IMR-90 (cell line): Measurements from ENCODE around the gene ZNF385C. TPM values are rescaled to one million over a fixed set of nuclear protein-coding genes. Genes with fewer than 3 reads are reported as not detected.
A peak's percentile ranks its signal among the peaks of the same experiment; 100 is the strongest.

Experiments
- ATAC-seq: fragments of 200-7000 bp; cut with Tn5 transposase; 2 replicates; pipeline ENCODE4 v1.9.1; 2020; ENCODE audit warnings: low read depth, mild to moderate bottlenecking, moderate library complexity
- BruUV-seq: library from RNA; stranded (reverse); fragments of 400-500 nt; replicated peaks from 2 replicates; lab custom pipeline; 2021; lab: Mats Ljungman, UMichigan
- CTCF ChIA-PET: fragments of 300-600 bp; formaldehyde crosslinking; extraction: SDS; loops from one replicate; lab custom pipeline; 2021; ENCODE audit warnings: antibody characterized with exemption; lab: Yijun Ruan, JAX
- POLR2A ChIA-PET: fragments of 300-600 bp; sonication (Branson Sonifier 250); formaldehyde crosslinking; loops from one replicate; lab custom pipeline; 2022; ENCODE audit warnings: antibody characterized with exemption; ENCODE audit not compliant: unreplicated experiment; lab: Charles Lee
- DNase-seq: peaks from one replicate; pipeline ENCODE4 v3.0.0; 2013
- H2AFZ ChIP-seq: replicated peaks from 2 replicates; pipeline ENCODE3; 2013; ENCODE audit warnings: low read length, mild to moderate bottlenecking; ENCODE audit not compliant: poor library complexity
- H2AK5ac ChIP-seq: 2 replicates; pipeline ENCODE4 v1.6.1; 2013; ENCODE audit warnings: low read depth, low read length, inconsistent platforms
- H2AK9ac ChIP-seq: replicated peaks from 2 replicates; pipeline ENCODE3; 2013; ENCODE audit warnings: mild to moderate bottlenecking, low read depth, low read length, moderate library complexity; ENCODE audit not compliant: poor library complexity
- H2BK120ac ChIP-seq: 2 replicates; pipeline ENCODE4 v1.6.1; 2013; ENCODE audit warnings: low read depth, low read length, inconsistent platforms
- H2BK15ac ChIP-seq: 3 replicates; pipeline ENCODE4 v1.6.1; 2013; ENCODE audit warnings: low read depth, low read length, inconsistent platforms
- H2BK20ac ChIP-seq: 2 replicates; pipeline ENCODE4 v1.6.1; 2013; ENCODE audit warnings: low read depth, mild to moderate bottlenecking, inconsistent platforms, low read length, moderate library complexity
- H2BK5ac ChIP-seq: 2 replicates; pipeline ENCODE4 v1.6.1; 2013; ENCODE audit warnings: mild to moderate bottlenecking, low read depth, low read length, inconsistent platforms; ENCODE audit not compliant: poor library complexity, severe bottlenecking
- H3K14ac ChIP-seq: replicated peaks from 2 replicates; pipeline ENCODE4 v1.6.1; 2013; ENCODE audit warnings: low read depth, low read length, inconsistent platforms
- H3K18ac ChIP-seq: 2 replicates; pipeline ENCODE4 v1.6.1; 2013; ENCODE audit warnings: low read depth, low read length, control low read depth
- H3K23ac ChIP-seq: 2 replicates; pipeline ENCODE4 v1.6.1; 2013; ENCODE audit warnings: low read depth, low read length, inconsistent platforms
- H3K27ac ChIP-seq: 2 replicates; pipeline ENCODE4 v1.5.1; 2013; ENCODE audit warnings: mild to moderate bottlenecking, control low read depth, low read length; ENCODE audit not compliant: insufficient read depth
- H3K27me3 ChIP-seq: 2 replicates; pipeline ENCODE4 v1.6.1; 2013; ENCODE audit warnings: low read length; ENCODE audit not compliant: control insufficient read depth, insufficient read depth
- H3K36me3 ChIP-seq: 2 replicates; pipeline ENCODE4 v1.6.1; 2013; ENCODE audit warnings: low read length, mixed read lengths; ENCODE audit not compliant: control insufficient read depth, insufficient read depth
- H3K4ac ChIP-seq: 2 replicates; pipeline ENCODE4 v1.6.1; 2013; ENCODE audit warnings: low read depth, low read length, inconsistent platforms
- H3K4me1 ChIP-seq: 2 replicates; pipeline ENCODE4 v1.6.1; 2013; ENCODE audit warnings: low read length, mixed read lengths; ENCODE audit not compliant: control insufficient read depth, insufficient read depth
- H3K4me2 ChIP-seq: 2 replicates; pipeline ENCODE4 v1.6.1; 2013; ENCODE audit warnings: low read depth, mild to moderate bottlenecking, control low read depth, low read length, moderate library complexity
- H3K4me3 ChIP-seq: 2 replicates; pipeline ENCODE4 v1.5.1; 2013; ENCODE audit warnings: low read depth, mild to moderate bottlenecking, control low read depth, low read length, moderate library complexity; ENCODE audit not compliant: insufficient read depth
- H3K56ac ChIP-seq: 2 replicates; pipeline ENCODE4 v1.6.1; 2013; ENCODE audit warnings: low read length, inconsistent platforms; ENCODE audit not compliant: insufficient read depth; ENCODE audit errors: extremely low read depth
- H3K79me1 ChIP-seq, 2 experiments: 2 replicates each; pipeline ENCODE4 v1.6.1; 2013; ENCODE audit warnings: low read length in 2 of 2, inconsistent platforms in 1 of 2, low read depth in 1 of 2
- H3K9ac ChIP-seq: 2 replicates; pipeline ENCODE4 v1.6.1; 2013; ENCODE audit warnings: low read depth, low read length, control low read depth
- H3K9me1 ChIP-seq: 2 replicates; pipeline ENCODE4 v1.6.1; 2013; ENCODE audit warnings: low read length, inconsistent platforms; ENCODE audit not compliant: insufficient read depth
- H3K9me3 ChIP-seq: 2 replicates; pipeline ENCODE4 v1.6.1; 2013; ENCODE audit warnings: low read length; ENCODE audit not compliant: control insufficient read depth, insufficient read depth
- H4K20me1 ChIP-seq: 2 replicates; pipeline ENCODE4 v1.6.1; 2013; ENCODE audit warnings: low read length, inconsistent platforms; ENCODE audit not compliant: insufficient read depth
- H4K5ac ChIP-seq: 2 replicates; pipeline ENCODE4 v1.6.1; 2013; ENCODE audit warnings: mild to moderate bottlenecking, low read depth, low read length, control low read depth
- H4K8ac ChIP-seq, 2 experiments: 2 replicates each; pipeline ENCODE4 v1.6.1; 2013; ENCODE audit warnings: low read depth in 2 of 2, low read length in 2 of 2, control low read depth in 1 of 2, inconsistent platforms in 1 of 2
- H4K91ac ChIP-seq: 2 replicates; pipeline ENCODE4 v1.6.1; 2013; ENCODE audit warnings: low read depth, low read length, inconsistent platforms; ENCODE audit not compliant: insufficient read depth
- CEBPB ChIP-seq: IDR thresholded peaks from 2 replicates; pipeline ENCODE4 v1.6.1; 2012; ENCODE audit warnings: low read depth, low read length, improper control_type of control experiment
- CTCF ChIP-seq: conservative IDR thresholded peaks from 2 replicates; pipeline ENCODE4 v1.5.1; 2012; ENCODE audit warnings: mild to moderate bottlenecking, low read depth, low read length, improper control_type of control experiment
- FOS ChIP-seq: fragments of 150-350 bp; IDR thresholded peaks from 2 replicates; pipeline ENCODE4 v1.6.1; 2016; ENCODE audit warnings: low read depth, low read length
- WGBS, 2 experiments: methylation state at CpG; one replicate each; pipeline versions ENCODE4 v1.1.5 to v1.1.7; 2013; ENCODE audit warnings: missing lambda C conversion rate in 2 of 2; ENCODE audit not compliant: insufficient read length in 1 of 2; ENCODE audit errors: extremely low coverage in 2 of 2; 5-methylcytosine and 5-hydroxymethylcytosine counted together
- dilution Hi-C: fragments of 300-500 bp; cut with HindIII; formaldehyde crosslinking; loops from one replicate; pipeline ENCODE4 v1.14.3; 2018; ENCODE audit warnings: low sequenced_read_pairs; ENCODE audit not compliant: unreplicated experiment
- in situ Hi-C: fragments of 300-500 bp; cut with MboI; formaldehyde crosslinking; loops from 3 replicates; pipeline ENCODE4 v1.14.3; 2019; ENCODE audit warnings: low sequenced_read_pairs, inconsistent platforms, mixed read lengths
- intact Hi-C: fragments of 100-400 bp; cut with micrococcal nuclease; formaldehyde crosslinking; loops from 2 replicates; pipeline ENCODE4 v1.10.0; 2022
- polyA plus RNA-seq, 3 experiments: library from polyadenylated mRNA; depleted of rRNA; stranded (reverse); fragments of >200 nt; gene quantifications; 2 replicates each; pipeline ENCODE4 v1.2.3, GENCODE V29; 2012; ENCODE audit warnings: low replicate concordance in 1 of 3
- total RNA-seq: library from RNA; depleted of rRNA; stranded (reverse); fragments of >200 nt; gene quantifications from 2 replicates; pipeline ENCODE4 v1.2.3, GENCODE V29; 2012

ZNF385C gene
- total and polyA plus RNA-seq, 2 of the 4 experiments (the other 2 are of a cell fraction) = not detected

GRCh38 chr17:42133461-42134041 is 35.3 kb upstream of the ZNF385C start:
- no peak for ATAC-seq
- 58% methylated on average over 3 of the region's 4 CpGs; no CpG with 5 or more reads in 1 of the 2 experiments for WGBS, 2 experiments
- H3K23ac ChIP-seq = peak overlapping the region; percentile 41; the same call in 1 of the 2 replicates
- H3K4me1 ChIP-seq = peaks cover 30% of the 10 kb centered on the region
- no peaks in the 10 kb centered on the region for H3K9me3 ChIP-seq
- H3K36me3 ChIP-seq = peaks cover 22% of the 10 kb centered on the region
- peak overlapping the region; percentile 34; the same call in 1 of the 3 replicates for H2BK15ac ChIP-seq
- DNase-seq = no peak
- intact Hi-C loops (loop anchor here (10.0 kb wide), 1 partner anchor 391 kb away; no protein-coding TSS in a partner anchor), dilution Hi-C loops (no loop called here), in situ Hi-C loops (no loop called here)
- H2BK5ac ChIP-seq = peak overlapping the region; percentile 27
- POLR2A ChIA-PET = no interaction called here
- H3K18ac ChIP-seq = no peak overlapping the region
- no TSS peak for BruUV-seq
- H2BK120ac ChIP-seq = no peak overlapping the region; the same call in 1 of the 2 replicates
- TF ChIP-seq FOS (no peak), CEBPB (no peak), CTCF (no peak)
- no peak overlapping the region for H3K9ac ChIP-seq
- H3K4me2 ChIP-seq = no peak overlapping the region
- H2AK5ac ChIP-seq = peak overlapping the region; percentile 68; the same call in 1 of the 2 replicates
- no peak overlapping the region for H2BK20ac ChIP-seq
- H3K79me1 ChIP-seq = peaks cover 48 to 92% of the 10 kb centered on the region in 2 experiments
- no peak overlapping the region for H3K56ac ChIP-seq
- H3K9me1 ChIP-seq = peaks cover 54% of the 10 kb centered on the region
- H4K91ac ChIP-seq = no peak overlapping the region
- CTCF ChIA-PET = no interaction called here
- no peaks in the 10 kb centered on the region for H3K27me3 ChIP-seq
- H2AK9ac ChIP-seq = no peak overlapping the region
- H3K4ac ChIP-seq = peak overlapping the region; percentile 33
- no peak overlapping the region; a peak in 1 of 4 replicates for H4K8ac ChIP-seq
- H3K14ac ChIP-seq = peak overlapping the region; percentile 62
- H2AFZ ChIP-seq = no peak overlapping the region
- H3K4me3 ChIP-seq = no peak overlapping the region
- no peak overlapping the region for H4K5ac ChIP-seq
- H3K27ac ChIP-seq = no peak overlapping the region
- peaks cover 71% of the 10 kb centered on the region for H4K20me1 ChIP-seq
